Measurements from ENCODE around the gene NMNAT1.
"Not testable (repeated sequence)": the region's sequence is repeated elsewhere in the genome, so short reads cannot be mapped to it uniquely, and the experiment has no call there.

The NMNAT1 gene

GRCh38 chr1:10001016-10001665, 57.9 kb downstream of the NMNAT1 start:
- Histone ChIP-seq H3K4me1 (ENCODE audit: insufficient read depth, low read length, poor library complexity, severe bottlenecking) (no peaks in the 10 kb centered on the region), H3K4me2 (ENCODE audit: low read depth, low read length, poor library complexity, severe bottlenecking) (no peak overlapping the region), H3K27me3 (ENCODE audit: insufficient read depth, low read length, poor library complexity, severe bottlenecking) (no peaks in the 10 kb centered on the region), H3K9me2 (replicated peaks; ENCODE audit: low read depth, low read length) (no peaks in the 10 kb centered on the region), H2AFZ (ENCODE audit: low read length) (no peak overlapping the region), H3K9ac (ENCODE audit: low read depth, low read length, poor library complexity, severe bottlenecking) (no peak overlapping the region), H3K36me3 (ENCODE audit: insufficient read depth, low read length) (no peaks in the 10 kb centered on the region), H4K20me1 (ENCODE audit: insufficient read depth, low read length, poor library complexity, severe bottlenecking) (no peaks in the 10 kb centered on the region), H3K79me2 (ENCODE audit: insufficient read depth, low read length) (no peaks in the 10 kb centered on the region), H3K4me3 (ENCODE audit: low read length, poor library complexity, severe bottlenecking) (no peak overlapping the region), H3F3A (ENCODE audit: low read depth) (no peaks in the 10 kb centered on the region), H3K9me3 (ENCODE audit: insufficient read depth, low read depth, low read length) (no peaks in the 10 kb centered on the region)
- TF ChIP-seq EZH2phosphoT487 (IDR thresholded peaks at IDR 0.05; ENCODE audit: borderline replicate concordance), result no peak
- TF ChIP-seq CTCF (conservative IDR thresholded peaks at IDR 0.05; ENCODE audit: low read length), result no peak

- H3K79me2 ChIP-seq (ENCODE audit: insufficient read depth, low read length); H3K4me3 ChIP-seq (ENCODE audit: low read length, poor library complexity, severe bottlenecking); H2AFZ ChIP-seq (ENCODE audit: low read length); H3K9me3 ChIP-seq (ENCODE audit: insufficient read depth, low read depth, low read length); H3K9ac ChIP-seq (ENCODE audit: low read depth, low read length, poor library complexity, severe bottlenecking); H4K20me1 ChIP-seq (ENCODE audit: insufficient read depth, low read length, poor library complexity, severe bottlenecking); H3F3A ChIP-seq (ENCODE audit: low read depth); H3K4me2 ChIP-seq (ENCODE audit: low read depth, low read length, poor library complexity, severe bottlenecking); H3K36me3 ChIP-seq (ENCODE audit: insufficient read depth, low read length); H3K27me3 ChIP-seq (ENCODE audit: insufficient read depth, low read length, poor library complexity, severe bottlenecking); H3K9me2 ChIP-seq (replicated peaks; ENCODE audit: low read depth, low read length); H3K4me1 ChIP-seq (ENCODE audit: insufficient read depth, low read length, poor library complexity, severe bottlenecking): not testable (repeated sequence)
Measured at GRCh38 chr1:10005248-10005647, 62.0 kb downstream of the NMNAT1 start.

DNA sequence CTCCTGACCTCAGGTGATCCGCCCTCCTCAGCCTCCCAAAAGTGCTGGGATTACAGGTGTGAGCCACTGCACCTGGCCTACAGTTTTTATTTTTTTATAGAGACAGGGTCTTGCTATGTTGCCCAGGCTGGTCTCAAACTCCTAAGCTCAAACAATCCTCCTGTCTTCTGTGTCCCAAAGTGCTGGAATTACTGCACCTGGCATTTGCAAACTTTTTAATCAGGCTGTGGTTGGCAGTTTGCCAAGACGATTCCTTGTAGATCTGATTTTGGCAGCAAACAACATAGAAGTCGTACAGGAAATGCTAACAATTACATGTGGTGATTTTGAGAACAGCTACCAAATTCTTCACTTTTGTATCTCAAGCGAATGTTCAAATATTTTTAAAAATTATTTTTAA, 63.9 kb downstream of the NMNAT1 start:
- no peak overlapping the region for H2AFZ ChIP-seq (ENCODE audit: low read length)
- H3K4me2 ChIP-seq (ENCODE audit: low read depth, low read length, poor library complexity, severe bottlenecking), result no peak overlapping the region
- H3K9me3 ChIP-seq (ENCODE audit: insufficient read depth, low read depth, low read length), result no peaks in the 10 kb centered on the region
- no peaks in the 10 kb centered on the region for H3F3A ChIP-seq (ENCODE audit: low read depth)
- no peaks in the 10 kb centered on the region for H3K79me2 ChIP-seq (ENCODE audit: insufficient read depth, low read length)
- no peak overlapping the region for H3K9ac ChIP-seq (ENCODE audit: low read depth, low read length, poor library complexity, severe bottlenecking)
- no peaks in the 10 kb centered on the region for H3K27me3 ChIP-seq (ENCODE audit: insufficient read depth, low read length, poor library complexity, severe bottlenecking)
- H3K4me3 ChIP-seq (ENCODE audit: low read length, poor library complexity, severe bottlenecking), result no peak overlapping the region
- H3K4me1 ChIP-seq (ENCODE audit: insufficient read depth, low read length, poor library complexity, severe bottlenecking), result no peaks in the 10 kb centered on the region
- no peaks in the 10 kb centered on the region for H4K20me1 ChIP-seq (ENCODE audit: insufficient read depth, low read length, poor library complexity, severe bottlenecking)
- H3K9me2 ChIP-seq (replicated peaks; ENCODE audit: low read depth, low read length), result no peaks in the 10 kb centered on the region
- TF ChIP-seq EZH2phosphoT487 (IDR thresholded peaks at IDR 0.05; ENCODE audit: borderline replicate concordance), result no peak
- TF ChIP-seq CTCF (conservative IDR thresholded peaks at IDR 0.05; ENCODE audit: low read length), result no peak
- no peaks in the 10 kb centered on the region for H3K36me3 ChIP-seq (ENCODE audit: insufficient read depth, low read length)

DNA sequence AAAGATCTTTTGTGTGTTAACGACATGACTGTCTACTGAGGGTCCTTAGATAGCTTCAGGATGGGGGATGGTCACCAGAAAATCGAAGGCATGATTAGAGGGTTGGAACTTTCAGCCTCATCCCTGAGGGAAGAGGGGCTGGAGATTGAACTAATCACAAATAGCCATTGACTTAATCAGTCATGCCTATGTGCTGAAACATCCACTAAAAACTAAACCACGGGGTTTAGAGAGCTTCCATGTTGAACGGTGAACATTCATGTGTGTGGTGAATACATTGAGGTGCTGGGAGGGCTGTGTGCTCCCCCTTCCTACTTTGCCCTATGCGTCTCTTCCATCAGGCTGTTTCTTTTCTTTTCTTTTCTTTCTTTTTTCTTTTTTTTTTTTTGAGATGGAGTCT, 70.7 kb downstream of the NMNAT1 start:
- no peaks in the 10 kb centered on the region for H3K9me3 ChIP-seq (ENCODE audit: insufficient read depth, low read depth, low read length)
- H3K27me3 ChIP-seq (ENCODE audit: insufficient read depth, low read length, poor library complexity, severe bottlenecking), result no peaks in the 10 kb centered on the region
- no peak overlapping the region for H3K4me3 ChIP-seq (ENCODE audit: low read length, poor library complexity, severe bottlenecking)
- no peaks in the 10 kb centered on the region for H4K20me1 ChIP-seq (ENCODE audit: insufficient read depth, low read length, poor library complexity, severe bottlenecking)
- no peak overlapping the region for H2AFZ ChIP-seq (ENCODE audit: low read length)
- no peak overlapping the region for H3K4me2 ChIP-seq (ENCODE audit: low read depth, low read length, poor library complexity, severe bottlenecking)
- no peak for TF ChIP-seq EZH2phosphoT487 (IDR thresholded peaks at IDR 0.05; ENCODE audit: borderline replicate concordance)
- TF ChIP-seq CTCF (conservative IDR thresholded peaks at IDR 0.05; ENCODE audit: low read length), result no peak
- no peaks in the 10 kb centered on the region for H3F3A ChIP-seq (ENCODE audit: low read depth)
- no peaks in the 10 kb centered on the region for H3K79me2 ChIP-seq (ENCODE audit: insufficient read depth, low read length)
- H3K36me3 ChIP-seq (ENCODE audit: insufficient read depth, low read length), result no peaks in the 10 kb centered on the region
- H3K9ac ChIP-seq (ENCODE audit: low read depth, low read length, poor library complexity, severe bottlenecking), result no peak overlapping the region
- H3K9me2 ChIP-seq (replicated peaks; ENCODE audit: low read depth, low read length), result no peaks in the 10 kb centered on the region
- no peaks in the 10 kb centered on the region for H3K4me1 ChIP-seq (ENCODE audit: insufficient read depth, low read length, poor library complexity, severe bottlenecking)
